Dorsolateral prefrontal cortex (tissue), 118 donors: ENCODE data around the gene C20orf144. TPM values are rescaled to one million over a fixed set of nuclear protein-coding genes. Genes with fewer than 3 reads are reported as not detected.

Experiments
- total RNA-seq, 120 experiments: library from RNA; stranded (reverse); gene quantifications; one replicate each; pipeline versions ENCODE4 v1.2.3 to v1.2.4, GENCODE V29; 2022

C20orf144 gene
- total RNA-seq, 120 experiments from 2014 or later, result 0.19 to 0.98 (median 0.29) TPM; not detected in 86

Other genes starting within 250 kb of the C20orf144 start
- gene SNTA1, start 218.6 kb upstream of the C20orf144 start, total RNA-seq, result 100 to 1,000 TPM in 12 of 120 experiments, 10 to 100 TPM in 108; 35.4 to 180 (median 77.4) TPM
- 10 to 100 TPM; 30.2 to 61.1 (median 39.7) TPM for gene CBFA2T2, start 172.2 kb upstream of the C20orf144 start, total RNA-seq
- 1 to 10 TPM in 1 of 120 experiments, under 1 TPM in 82, not detected in 37; 0.20 to 1.3 (median 0.39) TPM for gene ACTL10, start 4.6 kb downstream of the C20orf144 start, total RNA-seq
- gene NECAB3, start 12.1 kb downstream of the C20orf144 start, total RNA-seq, result 100 to 1,000 TPM in 2 of 120 experiments, 10 to 100 TPM in 118; 40.0 to 107 (median 69.5) TPM
- 10 to 100 TPM in 17 of 120 experiments, 1 to 10 TPM in 103; 5.2 to 12.7 (median 8.2) TPM for gene E2F1, start 24.1 kb downstream of the C20orf144 start, total RNA-seq
- gene PXMP4, start 58.0 kb downstream of the C20orf144 start, total RNA-seq, result 10 to 100 TPM in 110 of 120 experiments, 1 to 10 TPM in 10; 7.0 to 18.9 (median 12.7) TPM
- gene ZNF341, start 69.7 kb downstream of the C20orf144 start, total RNA-seq, result 10 to 100 TPM in 10 of 120 experiments, 1 to 10 TPM in 110; 4.5 to 12.8 (median 7.9) TPM
- gene CHMP4B, start 149.0 kb downstream of the C20orf144 start, total RNA-seq, result 100 to 1,000 TPM in 86 of 120 experiments, 10 to 100 TPM in 34; 68.7 to 154 (median 115) TPM